Esophagus squamous epithelium (tissue), 5 donors: ENCODE measurements around the gene APLNR. TPM values are rescaled to one million over a fixed set of nuclear protein-coding genes. Genes with fewer than 3 reads are reported as not detected.

Source experiments
- DNase-seq: peaks from one replicate; lab custom pipeline; 2025; lab: John Stamatoyannopoulos, UW
- H3K27ac ChIP-seq, 4 donors: fragments of 200-600 bp; sonication (generic); one replicate each; pipeline ENCODE4 v1.5.1; 2016 to 2019; ENCODE audit warnings: mild to moderate bottlenecking in 1 of 4
- H3K27me3 ChIP-seq, 4 donors: fragments of 200-600 bp; sonication (generic); 1 replicate in 3 of 4; 2 replicates in 1 of 4; pipeline versions ENCODE4 v1.5.1 to v1.6.0; 2017 to 2021; ENCODE audit warnings: antibody characterized with exemption in 1 of 4
- H3K36me3 ChIP-seq, 3 donors: fragments of 200-600 bp; sonication (generic); one replicate each; pipeline ENCODE4 v1.5.1; 2016 to 2019
- H3K4me1 ChIP-seq, 3 donors: fragments of 200-600 bp; sonication (generic); one replicate each; pipeline ENCODE4 v1.5.1; 2017 to 2019
- H3K4me3 ChIP-seq, 4 donors: fragments of 200-600 bp; sonication (generic); 1 replicate in 3 of 4; 2 replicates in 1 of 4; pipeline ENCODE4 v1.5.1; 2016 to 2019; ENCODE audit warnings: mild to moderate bottlenecking in 2 of 4, moderate library complexity in 1 of 4
- H3K9me3 ChIP-seq, 3 donors: fragments of 200-600 bp; sonication (generic); one replicate each; pipeline ENCODE4 v1.5.1; 2016 to 2019
- POLR2A ChIP-seq, 4 donors: fragments of 450-650 bp; IDR thresholded peaks; one replicate each; pipeline ENCODE4 v1.6.1; 2017; ENCODE audit warnings: antibody characterized with exemption in 4 of 4, mild to moderate bottlenecking in 4 of 4, moderate library complexity in 3 of 4
- WGBS, 2 donors: methylation state at CpG; one replicate each; pipeline ENCODE4 v1.1.5; 2018; 5-methylcytosine and 5-hydroxymethylcytosine counted together
- intact Hi-C: fragments of 100-400 bp; cut with DNase I; formaldehyde crosslinking; loops from one replicate; pipeline ENCODE4 v1.15.0; 2022
- total RNA-seq, 4 donors: library from RNA; depleted of rRNA; stranded (reverse); fragments of >200 nt; gene quantifications; one replicate each; pipeline ENCODE4 v1.1.0, GENCODE V29; 2016
- TF ChIP-seq, protein P1 (sequence below), 6 experiments: fragments of 450-650 bp in 4 of 6; fragments of 200-600 bp in 2 of 6; sonication (generic) in 2 of 6; IDR thresholded peaks; one replicate each; pipeline ENCODE4 v1.5.1; 2016 to 2019; ENCODE audit warnings: antibody characterized with exemption in 6 of 6, mild to moderate bottlenecking in 4 of 6, moderate library complexity in 4 of 6
- donor health status: DM: yes; HTN: yes; CAD: no.

The APLNR gene
- total RNA-seq, 4 donors from 2014 or later: 0.26 to 1.7 (median 0.34) TPM

- peak overlapping the region in 1 of 4 donors; percentile 41 for H3K27ac ChIP-seq
Measured at GRCh38 chr11:57214098-57214417, 23.0 kb downstream of the APLNR start.

GRCh38 chr11:57213342-57214097, 23.5 kb downstream of the APLNR start:
- H3K9me3 ChIP-seq: no peaks in the 10 kb centered on the region
- peak overlapping the region in 3 of 4 donors; percentile 34 to 58 (median 44) for H3K27ac ChIP-seq
- peaks cover 0 to 18% (median 10%) of the 10 kb centered on the region in 3 donors for H3K4me1 ChIP-seq
- TF ChIP-seq, protein P1, sequence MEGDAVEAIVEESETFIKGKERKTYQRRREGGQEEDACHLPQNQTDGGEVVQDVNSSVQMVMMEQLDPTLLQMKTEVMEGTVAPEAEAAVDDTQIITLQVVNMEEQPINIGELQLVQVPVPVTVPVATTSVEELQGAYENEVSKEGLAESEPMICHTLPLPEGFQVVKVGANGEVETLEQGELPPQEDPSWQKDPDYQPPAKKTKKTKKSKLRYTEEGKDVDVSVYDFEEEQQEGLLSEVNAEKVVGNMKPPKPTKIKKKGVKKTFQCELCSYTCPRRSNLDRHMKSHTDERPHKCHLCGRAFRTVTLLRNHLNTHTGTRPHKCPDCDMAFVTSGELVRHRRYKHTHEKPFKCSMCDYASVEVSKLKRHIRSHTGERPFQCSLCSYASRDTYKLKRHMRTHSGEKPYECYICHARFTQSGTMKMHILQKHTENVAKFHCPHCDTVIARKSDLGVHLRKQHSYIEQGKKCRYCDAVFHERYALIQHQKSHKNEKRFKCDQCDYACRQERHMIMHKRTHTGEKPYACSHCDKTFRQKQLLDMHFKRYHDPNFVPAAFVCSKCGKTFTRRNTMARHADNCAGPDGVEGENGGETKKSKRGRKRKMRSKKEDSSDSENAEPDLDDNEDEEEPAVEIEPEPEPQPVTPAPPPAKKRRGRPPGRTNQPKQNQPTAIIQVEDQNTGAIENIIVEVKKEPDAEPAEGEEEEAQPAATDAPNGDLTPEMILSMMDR (IDR thresholded peaks at IDR 0.05): no peak
- no peak for TF ChIP-seq POLR2A (IDR thresholded peaks at IDR 0.05)
- intact Hi-C loops: no loop called here
- 50 to 51% methylated on average over 6 of the region's 9 CpGs for WGBS, 2 donors
- H3K4me3 ChIP-seq: no peak overlapping the region
- peaks cover 0 to 11% (median 0%) of the 10 kb centered on the region in 4 donors for H3K27me3 ChIP-seq
- DNase-seq: no peak
- no peaks in the 10 kb centered on the region for H3K36me3 ChIP-seq

More at GRCh38 chr11:57214098-57214417, 23.0 kb downstream of the APLNR start:
- H3K27me3 ChIP-seq: peaks cover 0 to 11% (median 0%) of the 10 kb centered on the region in 4 donors
- H3K4me3 ChIP-seq: no peak overlapping the region
- intact Hi-C loops: no loop called here
- peaks cover 0 to 23% (median 10%) of the 10 kb centered on the region in 3 donors for H3K4me1 ChIP-seq
- H3K9me3 ChIP-seq: no peaks in the 10 kb centered on the region
- WGBS, 2 donors: 67 to 70% methylated on average over 1 of the region's 2 CpGs
- no peaks in the 10 kb centered on the region for H3K36me3 ChIP-seq
- TF ChIP-seq, protein P1 (IDR thresholded peaks at IDR 0.05): no peak
- no peak for TF ChIP-seq POLR2A (IDR thresholded peaks at IDR 0.05)
- no peak for DNase-seq

DNA sequence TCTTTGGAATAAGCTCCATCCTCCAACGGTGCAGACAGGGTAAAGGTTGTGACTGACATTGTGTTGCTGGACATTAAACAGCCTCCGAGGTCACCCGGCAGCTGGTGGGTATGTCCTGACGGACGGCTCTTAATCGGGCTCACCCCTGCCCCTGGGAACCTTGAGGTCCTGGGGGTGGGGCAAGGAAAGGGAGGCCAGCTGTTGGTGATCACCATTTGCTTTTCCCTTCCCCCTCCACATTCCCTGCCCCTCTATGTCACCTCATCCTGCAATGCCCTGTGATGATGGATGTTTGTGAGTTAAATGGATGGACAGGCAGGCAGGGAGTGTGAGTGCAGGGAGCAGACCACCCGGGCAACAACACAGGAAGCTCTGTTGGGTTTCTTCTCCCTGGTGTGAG, 26.3 kb downstream of the APLNR start:
- peaks cover 0 to 18% (median 10%) of the 10 kb centered on the region in 3 donors for H3K4me1 ChIP-seq
- H3K36me3 ChIP-seq: no peaks in the 10 kb centered on the region
- no peak for TF ChIP-seq POLR2A (IDR thresholded peaks at IDR 0.05)
- WGBS, 2 donors: 34 to 71% methylated on average over 1 to 7 of the region's 7 CpGs
- no peak for DNase-seq
- intact Hi-C loops: no loop called here
- no peak overlapping the region for H3K27ac ChIP-seq
- no peaks in the 10 kb centered on the region for H3K9me3 ChIP-seq
- no peak overlapping the region for H3K4me3 ChIP-seq
- H3K27me3 ChIP-seq: peaks cover 0 to 11% (median 0%) of the 10 kb centered on the region in 4 donors

DNA sequence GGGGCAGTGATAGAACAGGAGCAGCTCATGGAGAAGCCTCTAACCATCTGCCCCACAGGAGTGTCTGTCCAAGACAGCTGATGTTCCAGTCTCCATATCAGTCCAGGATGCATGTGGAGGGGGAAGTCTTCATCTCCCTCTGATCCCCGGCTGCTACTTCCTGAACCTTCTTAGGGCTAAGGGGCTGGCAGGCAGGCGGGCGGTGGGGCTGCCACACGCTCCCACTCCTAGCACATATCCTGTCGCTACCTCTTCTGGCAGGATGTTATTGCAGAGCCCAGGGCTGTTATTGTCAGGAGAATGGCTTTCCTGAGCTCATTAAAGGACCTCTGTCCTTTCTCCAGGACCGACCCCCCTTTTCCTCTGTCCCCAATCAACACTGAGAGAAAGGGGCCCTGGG, 29.9 kb downstream of the APLNR start:
- Histone ChIP-seq H3K27me3 (peaks cover 0 to 22% (median 0%) of the 10 kb centered on the region in 4 donors), H3K4me3 (no peak overlapping the region), H3K27ac (peak overlapping the region in 1 of 4 donors; percentile 22), H3K36me3 (no peaks in the 10 kb centered on the region), H3K4me1 (peaks cover 0 to 25% (median 8%) of the 10 kb centered on the region in 3 donors), H3K9me3 (no peaks in the 10 kb centered on the region)
- TF ChIP-seq, protein P1 (IDR thresholded peaks at IDR 0.05): no peak
- no peak for TF ChIP-seq POLR2A (IDR thresholded peaks at IDR 0.05)
- intact Hi-C loops: no loop called here
- DNase-seq: no peak
- WGBS, 2 donors: 40 to 68% methylated on average over 1 to 5 of the region's 6 CpGs

DNA sequence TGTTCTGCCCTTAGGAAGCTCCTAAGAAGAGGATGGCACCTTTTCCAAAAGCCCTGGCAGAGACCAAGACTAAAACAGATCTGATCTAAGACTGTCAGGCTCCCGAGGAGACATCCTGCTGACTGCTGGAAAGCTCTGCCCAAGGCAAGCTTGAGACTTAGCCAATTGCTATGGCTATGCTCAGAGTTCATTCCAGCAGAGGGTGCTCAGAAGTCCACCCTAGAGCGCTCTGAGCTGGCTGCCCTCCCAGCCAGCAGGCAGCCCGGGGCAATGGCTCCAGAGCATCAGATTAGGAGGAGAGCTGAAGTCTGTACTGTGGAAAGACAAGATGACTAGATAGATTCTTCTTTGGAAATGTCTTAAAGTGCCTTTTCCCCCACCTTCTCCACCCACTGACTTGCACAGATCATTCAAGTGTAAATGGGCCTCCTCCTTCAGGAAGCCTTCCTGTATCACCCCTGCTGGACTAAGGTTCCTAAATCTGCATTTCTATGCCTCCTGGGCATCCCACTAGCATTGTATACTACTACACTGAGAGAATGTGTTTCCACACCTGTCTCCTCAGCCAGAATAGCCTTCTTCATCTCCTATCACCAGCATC, 31.9 kb downstream of the APLNR start:
- peaks cover 0 to 19% (median 0%) of the 10 kb centered on the region in 4 donors for H3K27me3 ChIP-seq
- H3K4me3 ChIP-seq: no peak overlapping the region
- no peaks in the 10 kb centered on the region for H3K36me3 ChIP-seq
- H3K27ac ChIP-seq: no peak overlapping the region
- intact Hi-C loops: no loop called here
- WGBS, 2 donors: 0 to 6% methylated on average over 2 to 3 of the region's 3 CpGs
- TF ChIP-seq POLR2A (IDR thresholded peaks at IDR 0.05): no peak
- TF ChIP-seq, protein P1 (IDR thresholded peaks at IDR 0.05): no peak
- H3K4me1 ChIP-seq: peaks cover 0 to 40% (median 8%) of the 10 kb centered on the region in 3 donors
- no peak for DNase-seq
- H3K9me3 ChIP-seq: no peaks in the 10 kb centered on the region
